Activated T-cell treated with anti-CD3 and anti-CD28 coated beads, Interleukin-2, amount 50 U/mL, for 24 hours (primary cell): ENCODE results near the gene SFI1.
"Not testable (repeated sequence)": the region's sequence is repeated elsewhere in the genome, so short reads cannot be mapped to it uniquely, and the experiment has no call there.

Experiments
- DNase-seq: peaks from one replicate; pipeline ENCODE4 v3.0.0-alpha.2; 2020
- H3K27ac Mint-ChIP-seq: 2 replicates; pipeline ENCODE4 v1.8.0; 2020; ENCODE audit warnings: mild to moderate bottlenecking, mixed read lengths
- H3K27me3 Mint-ChIP-seq: 2 replicates; pipeline ENCODE4 v1.8.0; 2020; ENCODE audit warnings: mixed read lengths
- H3K36me3 Mint-ChIP-seq: 2 replicates; pipeline ENCODE4 v1.8.0; 2020; ENCODE audit warnings: low read depth, mixed read lengths
- H3K4me1 Mint-ChIP-seq: 2 replicates; pipeline ENCODE4 v1.8.0; 2020; ENCODE audit warnings: low read depth, mixed read lengths
- H3K4me3 Mint-ChIP-seq: 2 replicates; pipeline ENCODE4 v1.8.0; 2020; ENCODE audit warnings: mild to moderate bottlenecking, moderate library complexity, mixed read lengths
- H3K9me3 Mint-ChIP-seq: 2 replicates; pipeline ENCODE4 v1.8.0; 2020; ENCODE audit warnings: mixed read lengths

SFI1 gene

DNA sequence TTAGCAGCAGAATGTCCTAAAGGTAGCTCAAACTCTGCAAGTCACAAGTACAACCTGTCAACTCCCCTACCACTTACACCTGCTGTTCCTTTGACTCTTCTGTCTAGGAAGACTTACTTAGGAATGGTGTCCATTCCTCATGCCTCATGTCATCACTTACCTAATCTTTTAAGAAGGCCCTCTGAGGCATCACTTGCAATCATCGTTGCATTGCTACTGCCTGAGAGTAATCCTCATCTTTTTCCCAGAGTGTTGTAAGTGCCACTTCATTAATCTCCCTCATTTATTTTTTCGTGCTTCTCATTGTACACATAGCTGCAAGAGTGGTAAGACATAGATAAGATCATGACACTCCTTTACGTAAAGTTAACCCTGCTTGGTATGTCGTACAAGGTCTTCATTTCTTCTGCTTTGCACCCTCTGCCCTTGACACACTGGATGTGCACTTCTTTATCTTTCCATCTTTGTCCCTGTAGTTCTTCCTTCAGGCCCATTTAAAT, 54.6 kb downstream of the SFI1 start:
- H3K4me1 Mint-ChIP-seq, result peaks cover 36% of the 10 kb centered on the region
- H3K27me3 Mint-ChIP-seq, result no peaks in the 10 kb centered on the region
- peak overlapping the region; percentile 79 for H3K27ac Mint-ChIP-seq
- peaks cover 82% of the 10 kb centered on the region for H3K36me3 Mint-ChIP-seq
- no peak for DNase-seq
- H3K4me3 Mint-ChIP-seq, result no peak overlapping the region
- H3K9me3 Mint-ChIP-seq, result no peaks in the 10 kb centered on the region

DNA sequence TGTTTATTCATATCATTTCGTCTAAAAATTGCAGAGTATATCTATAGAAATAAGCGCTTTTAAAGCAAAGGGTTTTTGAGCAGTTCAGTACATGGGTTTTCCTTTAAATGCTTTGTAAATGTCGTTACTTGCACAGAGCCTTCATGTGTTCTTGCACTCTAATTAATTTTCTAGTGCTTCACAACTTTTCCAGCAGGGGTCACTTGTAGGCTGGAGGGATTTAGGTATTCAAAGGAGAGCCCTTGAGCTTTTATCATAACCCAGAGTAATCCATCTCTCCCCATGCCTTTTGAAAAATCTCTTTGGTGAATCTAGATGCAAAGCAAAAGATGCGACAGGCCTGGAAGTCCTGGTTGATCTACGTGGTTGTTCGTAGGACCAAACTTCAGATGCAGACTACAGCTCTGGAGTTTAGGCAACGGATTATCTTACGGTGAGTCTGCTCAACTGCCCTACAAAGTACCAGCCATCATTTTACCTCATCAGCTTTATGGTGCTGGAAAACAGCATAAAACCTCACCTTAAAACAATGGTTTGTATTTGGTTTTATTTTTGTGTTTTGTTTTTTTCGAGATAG, 60.4 kb downstream of the SFI1 start:
- Mint-ChIP-seq H3K4me1 (peaks cover 23% of the 10 kb centered on the region), H3K27ac (peak overlapping the region; percentile 75), H3K36me3 (peaks cover 73% of the 10 kb centered on the region), H3K4me3 (no peak overlapping the region), H3K27me3 (no peaks in the 10 kb centered on the region), H3K9me3 (no peaks in the 10 kb centered on the region)
- no peak for DNase-seq

DNA sequence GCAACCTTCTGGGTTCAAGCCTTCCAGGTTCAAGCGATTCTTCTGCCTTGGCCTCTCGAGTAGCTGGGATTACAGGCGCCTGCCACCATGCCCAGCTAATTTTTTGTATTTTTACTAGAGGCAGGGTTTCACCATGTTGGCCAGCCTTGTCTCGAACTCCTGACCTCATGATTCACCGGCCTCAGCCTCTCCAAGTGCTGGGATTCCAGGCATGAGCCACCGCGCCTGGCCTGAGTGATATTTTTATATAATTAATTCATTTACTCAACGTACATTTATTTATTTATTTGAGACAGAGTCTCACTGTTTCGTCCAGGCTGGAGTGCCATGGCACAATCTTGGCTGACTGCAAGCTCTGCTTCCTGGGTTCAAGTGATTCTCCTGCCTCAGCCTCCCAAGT, 62.2 kb downstream of the SFI1 start:
- not testable (repeated sequence) for H3K4me3 Mint-ChIP-seq, H3K4me1 Mint-ChIP-seq, DNase-seq, H3K27ac Mint-ChIP-seq, H3K27me3 Mint-ChIP-seq, H3K9me3 Mint-ChIP-seq
- peaks cover 75% of the 10 kb centered on the region for H3K36me3 Mint-ChIP-seq

DNA sequence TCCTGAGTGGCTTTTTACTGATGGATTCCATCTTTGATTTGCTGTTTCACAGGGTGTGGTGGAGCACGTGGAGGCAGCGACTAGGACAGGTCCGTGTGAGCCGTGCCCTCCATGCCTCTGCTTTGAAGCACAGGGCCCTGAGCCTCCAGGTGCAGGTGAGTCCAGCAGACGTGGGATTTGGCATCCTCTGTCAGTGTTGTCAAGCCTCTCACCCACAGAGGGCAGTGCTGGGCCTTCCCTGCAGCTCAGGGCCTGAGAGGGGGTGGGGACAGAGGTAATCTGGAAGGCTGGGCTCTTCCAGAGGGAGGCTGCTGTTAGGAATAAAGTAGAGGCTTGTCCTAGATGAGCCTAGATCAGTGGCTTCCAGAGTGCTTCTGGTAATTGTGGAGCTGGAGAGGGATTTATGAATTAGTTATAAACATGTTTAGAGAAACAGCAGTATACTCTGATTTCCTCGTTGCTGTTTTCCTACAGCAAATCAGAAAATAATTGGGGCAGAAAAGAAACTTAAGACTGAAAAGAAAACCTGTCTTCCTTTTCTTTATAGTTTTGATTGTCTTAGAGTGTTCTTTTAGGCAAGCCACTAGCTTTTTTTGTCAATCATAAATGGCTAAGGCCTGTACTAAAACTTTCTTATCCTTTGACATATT, 65.0 kb downstream of the SFI1 start:
- Mint-ChIP-seq H3K4me3 (no peak overlapping the region), H3K4me1 (peaks cover 7% of the 10 kb centered on the region), H3K9me3 (no peaks in the 10 kb centered on the region), H3K36me3 (peaks cover 78% of the 10 kb centered on the region), H3K27ac (peak overlapping the region; percentile 77), H3K27me3 (no peaks in the 10 kb centered on the region)
- peak; percentile 68 for DNase-seq

DNA sequence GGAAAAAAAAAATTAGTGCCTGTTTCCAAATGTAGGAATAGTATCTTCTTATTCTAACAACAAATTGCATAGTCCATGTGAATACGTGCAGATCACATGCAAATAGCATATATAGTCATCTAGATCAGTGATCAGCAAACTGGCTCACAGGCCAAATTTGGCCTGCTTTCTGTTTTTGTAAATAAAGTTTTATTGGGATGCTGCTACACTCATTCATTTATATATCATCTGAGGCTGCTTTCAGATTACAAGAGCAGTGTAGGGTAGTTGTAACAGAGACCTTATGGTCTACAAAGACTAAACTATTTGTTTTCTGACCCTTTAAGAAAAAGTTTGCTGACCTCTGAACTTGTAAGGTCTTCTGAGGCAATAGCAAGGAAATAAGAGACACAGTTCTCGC, 65.6 kb downstream of the SFI1 start:
- no peaks in the 10 kb centered on the region for H3K27me3 Mint-ChIP-seq
- peaks cover 5% of the 10 kb centered on the region for H3K4me1 Mint-ChIP-seq
- H3K9me3 Mint-ChIP-seq, result no peaks in the 10 kb centered on the region
- no peak overlapping the region for H3K27ac Mint-ChIP-seq
- no peak for DNase-seq
- no peak overlapping the region for H3K4me3 Mint-ChIP-seq
- H3K36me3 Mint-ChIP-seq, result peaks cover 78% of the 10 kb centered on the region

DNA sequence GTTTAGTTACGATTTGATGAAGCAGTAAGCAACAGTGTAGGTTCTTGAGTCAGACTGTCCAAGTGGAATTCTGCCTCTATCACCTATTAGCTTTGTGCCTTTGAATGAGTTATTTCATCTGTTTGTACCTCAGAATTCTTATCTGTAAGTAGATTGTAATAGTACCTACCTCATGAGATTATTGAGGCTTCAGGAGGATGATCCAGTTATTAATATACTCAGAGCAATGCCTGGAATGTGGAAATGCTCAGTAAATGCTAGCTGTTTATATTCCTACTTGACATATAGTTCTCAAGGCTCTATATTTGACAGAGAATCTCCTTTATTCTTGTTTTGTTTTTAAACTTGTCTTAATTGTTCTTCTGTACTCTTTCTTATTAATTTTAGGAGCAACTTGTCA, 70.1 kb downstream of the SFI1 start:
- Mint-ChIP-seq H3K36me3 (peaks cover 81% of the 10 kb centered on the region), H3K4me1 (peaks cover 8% of the 10 kb centered on the region), H3K4me3 (no peak overlapping the region), H3K27ac (peak overlapping the region; percentile 60), H3K9me3 (no peaks in the 10 kb centered on the region), H3K27me3 (no peaks in the 10 kb centered on the region)
- no peak for DNase-seq

DNA sequence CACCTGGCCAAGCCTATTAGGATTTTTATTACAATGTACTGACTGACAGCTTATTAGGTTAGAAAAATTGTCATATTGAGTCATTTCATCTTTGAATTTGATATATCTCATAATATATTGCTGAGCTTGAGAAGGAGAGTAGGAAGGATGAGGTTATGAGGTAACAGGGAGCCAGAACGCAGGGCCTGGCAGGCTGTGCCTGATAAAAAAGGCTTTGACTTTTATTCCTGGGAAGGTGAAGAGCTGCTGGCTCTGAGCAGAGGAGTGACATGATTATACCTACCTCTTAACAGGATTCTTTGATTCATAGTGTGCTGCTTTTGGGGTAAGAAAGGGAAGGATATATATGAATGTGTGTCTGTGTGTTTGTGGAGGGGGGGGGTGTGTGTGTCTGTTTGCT, 70.9 kb downstream of the SFI1 start:
- H3K27ac Mint-ChIP-seq, result peak overlapping the region; percentile 56
- no peaks in the 10 kb centered on the region for H3K27me3 Mint-ChIP-seq
- H3K4me3 Mint-ChIP-seq, result no peak overlapping the region
- peaks cover 81% of the 10 kb centered on the region for H3K36me3 Mint-ChIP-seq
- peaks cover 8% of the 10 kb centered on the region for H3K4me1 Mint-ChIP-seq
- H3K9me3 Mint-ChIP-seq, result no peaks in the 10 kb centered on the region
- no peak for DNase-seq

DNA sequence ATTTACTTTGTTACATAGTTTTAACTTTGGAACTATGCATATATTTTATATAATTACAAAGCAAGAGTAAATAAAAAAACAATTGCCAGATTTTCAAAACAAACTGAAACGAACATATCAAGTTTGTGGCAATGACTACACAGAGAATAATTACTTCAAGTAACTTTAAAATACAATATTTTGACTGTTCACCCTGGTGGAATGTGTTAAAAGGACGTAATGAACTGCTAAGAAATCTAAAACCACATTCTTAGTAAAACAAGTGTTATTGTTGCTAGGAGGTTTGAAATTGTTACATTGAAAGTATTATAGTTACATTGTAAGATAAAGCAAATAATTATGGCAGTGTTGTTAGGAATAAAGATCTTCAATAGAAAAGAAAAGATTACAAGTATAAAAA, 71.4 kb downstream of the SFI1 start:
- Mint-ChIP-seq H3K4me3 (no peak overlapping the region), H3K27ac (no peak overlapping the region), H3K4me1 (peaks cover 8% of the 10 kb centered on the region), H3K27me3 (no peaks in the 10 kb centered on the region), H3K9me3 (no peaks in the 10 kb centered on the region), H3K36me3 (peaks cover 81% of the 10 kb centered on the region)
- DNase-seq, result no peak

DNA sequence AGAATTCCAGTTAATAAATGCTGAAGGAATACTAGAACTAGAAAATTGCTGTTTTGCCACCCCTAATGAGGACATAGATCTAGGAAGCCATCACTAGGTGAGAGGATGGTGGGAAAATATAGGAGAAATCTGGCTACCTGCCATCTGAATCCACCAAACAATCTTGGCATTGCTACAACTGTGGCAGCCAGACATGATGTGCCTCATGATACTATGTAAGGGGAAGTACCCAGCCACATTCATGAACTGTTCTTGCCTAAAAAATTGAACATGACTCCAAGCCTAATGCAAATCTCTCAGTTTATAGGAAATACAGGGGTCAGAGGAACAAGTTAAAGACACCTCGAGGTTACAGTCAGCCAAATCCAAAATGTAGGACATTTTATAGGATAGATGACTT, 72.8 kb downstream of the SFI1 start:
- Mint-ChIP-seq H3K27ac (peak overlapping the region; percentile 76), H3K4me1 (peaks cover 8% of the 10 kb centered on the region), H3K27me3 (no peaks in the 10 kb centered on the region), H3K36me3 (peaks cover 86% of the 10 kb centered on the region), H3K4me3 (no peak overlapping the region), H3K9me3 (no peaks in the 10 kb centered on the region)
- DNase-seq, result no peak

DNA sequence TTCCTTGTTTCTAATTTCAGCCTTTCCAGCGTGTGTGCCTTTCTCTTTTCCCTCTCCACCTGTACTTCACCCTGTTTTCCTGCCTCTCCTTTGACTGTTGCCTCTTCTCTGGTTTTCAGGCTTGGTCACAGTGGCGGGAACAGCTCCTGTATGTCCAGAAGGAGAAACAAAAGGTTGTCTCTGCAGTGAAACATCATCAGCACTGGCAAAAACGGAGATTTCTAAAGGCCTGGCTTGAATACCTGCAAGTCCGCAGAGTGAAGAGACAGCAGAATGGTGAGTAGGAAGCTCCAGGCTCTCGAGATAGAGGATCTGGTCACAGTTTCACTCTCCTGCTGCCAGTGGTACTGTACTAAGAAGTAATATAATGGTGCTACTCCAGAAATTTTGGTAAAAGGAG, 76.6 kb downstream of the SFI1 start:
- H3K27me3 Mint-ChIP-seq, result no peaks in the 10 kb centered on the region
- H3K4me1 Mint-ChIP-seq, result peaks cover 15% of the 10 kb centered on the region
- no peak overlapping the region for H3K4me3 Mint-ChIP-seq
- H3K9me3 Mint-ChIP-seq, result no peaks in the 10 kb centered on the region
- DNase-seq, result no peak
- peak overlapping the region; percentile 58 for H3K27ac Mint-ChIP-seq
- H3K36me3 Mint-ChIP-seq, result peaks cover 89% of the 10 kb centered on the region

DNA sequence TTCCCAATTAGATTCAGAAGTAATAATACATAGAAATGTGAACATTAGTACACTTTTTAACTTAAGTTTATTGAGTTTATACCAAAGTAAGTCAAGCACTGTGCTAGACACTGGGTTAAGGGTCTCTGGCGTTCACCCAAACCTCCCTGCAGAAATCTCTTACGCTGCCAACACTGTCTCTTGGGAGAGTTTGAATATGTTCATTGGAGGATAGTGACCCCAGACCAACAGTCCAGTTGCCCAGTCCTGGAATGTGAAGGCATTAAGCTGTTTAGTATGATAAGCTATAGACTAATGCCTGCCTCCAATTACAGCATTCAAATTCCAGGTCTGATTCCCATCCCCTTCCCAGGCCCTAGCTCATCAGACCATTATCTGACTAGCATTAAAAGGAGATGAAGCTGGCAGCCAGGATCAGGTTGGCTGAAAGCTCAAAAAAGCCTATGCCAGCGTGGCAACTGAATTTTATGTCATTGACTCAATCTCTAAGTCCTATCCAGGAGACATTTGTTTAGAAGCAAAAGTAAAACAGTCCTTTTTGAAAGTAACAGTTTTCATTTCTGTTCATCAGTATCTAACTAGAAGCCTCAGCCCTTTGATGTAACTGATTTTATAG, 77.8 kb downstream of the SFI1 start:
- H3K9me3 Mint-ChIP-seq, result no peaks in the 10 kb centered on the region
- peaks cover 91% of the 10 kb centered on the region for H3K36me3 Mint-ChIP-seq
- no peaks in the 10 kb centered on the region for H3K27me3 Mint-ChIP-seq
- no peak for DNase-seq
- H3K4me3 Mint-ChIP-seq, result no peak overlapping the region
- H3K27ac Mint-ChIP-seq, result peak overlapping the region; percentile 69
- peaks cover 9% of the 10 kb centered on the region for H3K4me1 Mint-ChIP-seq

DNA sequence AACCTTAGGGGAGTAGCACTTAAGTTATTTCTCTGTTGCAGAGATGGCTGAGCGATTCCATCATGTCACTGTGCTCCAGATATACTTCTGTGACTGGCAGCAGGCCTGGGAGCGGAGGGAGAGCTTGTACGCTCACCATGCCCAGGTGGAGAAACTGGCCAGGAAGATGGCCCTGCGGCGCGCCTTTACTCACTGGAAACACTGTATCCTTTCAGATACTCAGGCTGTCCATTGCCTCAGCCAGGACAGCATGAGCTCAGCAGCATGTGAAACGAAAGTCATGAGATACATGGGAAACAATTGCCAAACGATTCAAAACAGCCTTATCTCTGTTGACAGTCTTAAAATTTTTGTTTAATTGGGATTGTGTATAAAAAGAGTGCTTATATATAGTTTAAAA, 78.9 kb downstream of the SFI1 start:
- no peaks in the 10 kb centered on the region for H3K9me3 Mint-ChIP-seq
- no peak for DNase-seq
- peaks cover 93% of the 10 kb centered on the region for H3K36me3 Mint-ChIP-seq
- no peak overlapping the region for H3K4me3 Mint-ChIP-seq
- no peaks in the 10 kb centered on the region for H3K27me3 Mint-ChIP-seq
- H3K27ac Mint-ChIP-seq, result peak overlapping the region; percentile 69
- peaks cover 10% of the 10 kb centered on the region for H3K4me1 Mint-ChIP-seq

DNA sequence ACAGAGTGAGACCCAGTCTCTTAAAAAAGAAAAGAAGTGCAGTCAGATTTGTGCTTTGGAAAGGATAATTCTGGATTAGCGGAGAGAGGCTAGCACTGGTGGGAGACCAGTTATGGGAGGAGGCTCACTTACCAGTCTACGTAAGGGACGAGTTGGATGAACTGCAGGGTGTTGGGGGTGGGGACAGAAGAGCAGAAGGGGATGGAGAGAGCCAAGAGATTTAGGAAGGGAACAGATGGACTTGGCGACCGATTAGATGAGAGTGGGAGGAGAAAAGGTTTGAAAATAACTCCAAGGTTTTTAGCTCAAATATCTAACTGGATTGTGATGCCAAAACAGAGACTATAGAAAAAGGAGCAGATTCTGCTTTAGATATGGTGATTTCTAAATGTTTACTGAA, 81.4 kb downstream of the SFI1 start:
- Mint-ChIP-seq H3K4me1 (peaks cover 20% of the 10 kb centered on the region), H3K9me3 (no peaks in the 10 kb centered on the region), H3K27me3 (no peaks in the 10 kb centered on the region), H3K36me3 (peaks cover 89% of the 10 kb centered on the region), H3K4me3 (no peak overlapping the region), H3K27ac (peak overlapping the region; percentile 66)
- DNase-seq, result no peak

DNA sequence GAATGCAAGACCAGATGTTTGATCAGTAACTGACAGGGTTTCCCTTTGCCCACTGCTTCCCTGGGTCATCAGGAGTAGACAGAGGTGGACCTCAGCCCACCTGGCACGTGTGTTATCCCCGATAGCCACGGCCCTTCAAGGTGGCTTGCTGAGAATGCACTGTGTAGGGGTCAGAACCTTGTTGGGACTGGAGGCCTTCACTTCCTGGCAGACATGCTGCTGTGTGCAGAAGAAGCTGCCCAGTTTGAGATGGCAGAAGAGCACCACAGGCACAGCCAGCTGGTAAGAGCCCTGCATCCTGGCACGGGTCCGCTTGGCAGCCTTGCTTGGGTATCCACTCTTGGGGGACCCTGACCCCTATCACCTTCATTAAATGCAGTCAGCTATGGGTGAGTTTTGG, 81.8 kb downstream of the SFI1 start:
- Mint-ChIP-seq H3K27me3 (no peaks in the 10 kb centered on the region), H3K27ac (peak overlapping the region; percentile 66), H3K4me1 (peaks cover 22% of the 10 kb centered on the region), H3K36me3 (peaks cover 86% of the 10 kb centered on the region), H3K9me3 (no peaks in the 10 kb centered on the region), H3K4me3 (no peak overlapping the region)
- DNase-seq, result no peak

DNA sequence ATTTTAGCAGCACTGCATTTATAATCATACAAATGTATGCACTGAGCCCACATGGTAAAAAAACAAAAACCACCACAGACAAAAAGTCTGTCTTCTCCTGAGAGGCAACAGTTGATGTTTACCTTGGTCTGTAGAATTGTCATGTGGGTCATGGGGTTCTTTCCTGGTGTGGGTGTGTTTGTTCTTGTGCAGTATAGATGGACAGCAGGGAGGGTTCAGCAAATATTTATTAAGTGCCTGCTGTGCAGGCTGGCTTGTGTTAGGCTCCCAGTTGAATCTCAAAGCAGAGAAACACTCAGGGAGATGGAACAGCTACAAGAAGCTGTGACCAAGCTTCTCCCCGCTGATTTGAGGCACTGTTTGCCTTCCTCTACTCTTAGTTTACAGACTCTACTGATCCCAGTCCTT, 83.5 kb downstream of the SFI1 start:
- Mint-ChIP-seq H3K4me3 (no peak overlapping the region), H3K4me1 (peaks cover 37% of the 10 kb centered on the region), H3K27me3 (no peaks in the 10 kb centered on the region), H3K36me3 (peaks cover 86% of the 10 kb centered on the region), H3K9me3 (no peaks in the 10 kb centered on the region), H3K27ac (peak overlapping the region; percentile 72)
- DNase-seq, result no peak
